Neural progenitor cell (in vitro differentiated cells): ENCODE results near the gene CFAP61. TPM values are rescaled to one million over a fixed set of nuclear protein-coding genes. Genes with fewer than 3 reads are reported as not detected.
"Not testable (repeated sequence)": the region's sequence is repeated elsewhere in the genome, so short reads cannot be mapped to it uniquely, and the experiment has no call there.

ENCODE experiments used
- DNase-seq: peaks from one replicate; pipeline ENCODE4 v3.0.0-alpha.2; 2016; ENCODE audit warnings: low spot score
- H2AFZ ChIP-seq: fragments of 200-600 bp; sonication (generic); replicated peaks from 2 replicates; pipeline ENCODE4 v1.6.1; 2016; ENCODE audit warnings: antibody characterized with exemption
- H3F3A ChIP-seq: fragments of 200-600 bp; sonication (generic); 2 replicates; pipeline ENCODE4 v1.6.1; 2016; ENCODE audit warnings: antibody characterized with exemption, low read depth
- H3K27ac ChIP-seq: fragments of 200-600 bp; sonication (generic); 2 replicates; pipeline ENCODE4 v1.5.1; 2016; ENCODE audit warnings: mild to moderate bottlenecking
- H3K27me3 ChIP-seq: fragments of 200-600 bp; sonication (generic); 2 replicates; pipeline ENCODE4 v1.6.1; 2016; ENCODE audit warnings: mild to moderate bottlenecking, moderate library complexity
- H3K36me3 ChIP-seq: fragments of 200-600 bp; sonication (generic); 2 replicates; pipeline ENCODE4 v1.5.1; 2016
- H3K4me1 ChIP-seq: fragments of 200-600 bp; sonication (generic); 2 replicates; pipeline ENCODE4 v1.6.1; 2016; ENCODE audit warnings: mixed run types
- H3K4me2 ChIP-seq: fragments of 200-600 bp; sonication (generic); 2 replicates; pipeline ENCODE4 v1.6.1; 2016
- H3K4me3 ChIP-seq: fragments of 200-600 bp; sonication (generic); 2 replicates; pipeline ENCODE4 v1.5.1; 2016
- H3K79me2 ChIP-seq: fragments of 200-600 bp; sonication (generic); 2 replicates; pipeline ENCODE4 v1.6.1; 2016; ENCODE audit warnings: low read depth
- H3K9ac ChIP-seq: fragments of 200-600 bp; sonication (generic); 2 replicates; pipeline ENCODE4 v1.6.1; 2016
- H3K9me3 ChIP-seq: fragments of 200-600 bp; sonication (generic); 2 replicates; pipeline ENCODE4 v1.5.1; 2016; ENCODE audit warnings: low read depth
- H4K20me1 ChIP-seq: fragments of 200-600 bp; sonication (generic); 2 replicates; pipeline ENCODE4 v1.6.1; 2016; ENCODE audit warnings: low read depth
- H3K27ac Mint-ChIP-seq: 3 replicates; pipeline ENCODE4 v1.8.0; 2021; ENCODE audit warnings: mixed read lengths
- H3K27me3 Mint-ChIP-seq: 2 replicates; pipeline ENCODE4 v1.8.0; 2022; ENCODE audit warnings: low read depth, mild to moderate bottlenecking, inconsistent platforms, moderate library complexity, mixed read lengths; ENCODE audit not compliant: insufficient read depth
- H3K36me3 Mint-ChIP-seq: 3 replicates; pipeline ENCODE4 v1.8.0; 2021; ENCODE audit warnings: mixed read lengths
- H3K4me1 Mint-ChIP-seq: 3 replicates; pipeline ENCODE4 v1.8.0; 2021; ENCODE audit warnings: mixed read lengths
- H3K4me3 Mint-ChIP-seq: 3 replicates; pipeline ENCODE4 v1.8.0; 2021; ENCODE audit warnings: mild to moderate bottlenecking, moderate library complexity, mixed read lengths
- H3K9me3 Mint-ChIP-seq: 3 replicates; pipeline ENCODE4 v1.8.0; 2020; ENCODE audit warnings: mixed read lengths
- EZH2 ChIP-seq: fragments of 200-600 bp; sonication (generic); IDR thresholded peaks from 2 replicates; pipeline ENCODE4 v1.6.1; 2017; ENCODE audit warnings: antibody characterized with exemption, mild to moderate bottlenecking, moderate library complexity
- EZH2phosphoT487 ChIP-seq: fragments of 200-600 bp; sonication (generic); IDR thresholded peaks from 2 replicates; pipeline ENCODE4 v1.6.1; 2017; ENCODE audit warnings: antibody characterized with exemption
- total RNA-seq: library from RNA; depleted of rRNA; stranded (reverse); fragments of >200 nt; gene quantifications from 2 replicates; pipeline ENCODE4 v1.2.3, GENCODE V29; 2015; ENCODE audit warnings: low replicate concordance
- TF ChIP-seq, protein P1 (sequence below): fragments of 200-600 bp; sonication (generic); IDR thresholded peaks from 2 replicates; pipeline ENCODE4 v1.5.1; 2017; ENCODE audit warnings: antibody characterized with exemption, mild to moderate bottlenecking

CFAP61 gene
- total RNA-seq, 1 donor from 2014 or later = not detected

DNA sequence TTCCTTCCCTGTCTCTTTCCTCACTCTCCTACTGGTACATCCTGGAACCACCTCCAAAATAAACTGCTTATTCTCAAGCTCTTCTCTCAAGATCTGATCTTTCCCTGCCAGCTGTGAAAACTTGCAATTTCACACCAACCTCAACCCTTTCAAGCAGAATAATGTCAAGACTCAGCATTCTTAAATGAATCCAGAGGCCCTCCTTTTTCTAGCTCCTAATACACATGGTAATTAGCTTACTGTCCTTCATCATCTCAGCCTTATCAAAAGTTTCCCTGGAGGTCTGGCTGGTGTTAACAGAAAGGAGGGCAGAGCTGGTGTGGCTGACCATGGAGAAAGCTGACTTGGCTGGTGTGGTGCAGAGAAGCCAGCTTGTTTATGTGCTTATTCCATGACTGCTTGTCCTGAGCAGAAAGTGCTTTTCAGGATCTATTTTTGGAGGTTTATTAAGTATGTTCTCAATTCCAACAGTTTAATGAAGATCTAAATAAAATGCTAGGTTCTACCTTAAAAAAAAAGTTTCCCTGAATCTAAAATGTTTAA is 50.5 kb downstream of the CFAP61 start:
- Mint-ChIP-seq H3K9me3 (no peaks in the 10 kb centered on the region), H3K4me1 (peaks cover 11% of the 10 kb centered on the region), H3K27ac (no peak overlapping the region), H3K4me3 (no peak overlapping the region), H3K36me3 (peaks cover 1% of the 10 kb centered on the region), H3K27me3 (no peaks in the 10 kb centered on the region)
- H3K27ac ChIP-seq = no peak overlapping the region
- H4K20me1 ChIP-seq = no peaks in the 10 kb centered on the region
- no peak for DNase-seq
- no peak overlapping the region for H3K4me3 ChIP-seq
- H3K79me2 ChIP-seq = no peaks in the 10 kb centered on the region
- H3K4me2 ChIP-seq = no peak overlapping the region
- no peaks in the 10 kb centered on the region for H3K27me3 ChIP-seq
- no peaks in the 10 kb centered on the region for H3F3A ChIP-seq
- H3K4me1 ChIP-seq = no peaks in the 10 kb centered on the region
- H3K9ac ChIP-seq = no peak overlapping the region
- H3K9me3 ChIP-seq = no peaks in the 10 kb centered on the region
- peak overlapping the region; percentile 9 for H2AFZ ChIP-seq
- no peaks in the 10 kb centered on the region for H3K36me3 ChIP-seq
- TF ChIP-seq EZH2 (no peak), EZH2phosphoT487 (no peak)
- TF ChIP-seq, protein P1, sequence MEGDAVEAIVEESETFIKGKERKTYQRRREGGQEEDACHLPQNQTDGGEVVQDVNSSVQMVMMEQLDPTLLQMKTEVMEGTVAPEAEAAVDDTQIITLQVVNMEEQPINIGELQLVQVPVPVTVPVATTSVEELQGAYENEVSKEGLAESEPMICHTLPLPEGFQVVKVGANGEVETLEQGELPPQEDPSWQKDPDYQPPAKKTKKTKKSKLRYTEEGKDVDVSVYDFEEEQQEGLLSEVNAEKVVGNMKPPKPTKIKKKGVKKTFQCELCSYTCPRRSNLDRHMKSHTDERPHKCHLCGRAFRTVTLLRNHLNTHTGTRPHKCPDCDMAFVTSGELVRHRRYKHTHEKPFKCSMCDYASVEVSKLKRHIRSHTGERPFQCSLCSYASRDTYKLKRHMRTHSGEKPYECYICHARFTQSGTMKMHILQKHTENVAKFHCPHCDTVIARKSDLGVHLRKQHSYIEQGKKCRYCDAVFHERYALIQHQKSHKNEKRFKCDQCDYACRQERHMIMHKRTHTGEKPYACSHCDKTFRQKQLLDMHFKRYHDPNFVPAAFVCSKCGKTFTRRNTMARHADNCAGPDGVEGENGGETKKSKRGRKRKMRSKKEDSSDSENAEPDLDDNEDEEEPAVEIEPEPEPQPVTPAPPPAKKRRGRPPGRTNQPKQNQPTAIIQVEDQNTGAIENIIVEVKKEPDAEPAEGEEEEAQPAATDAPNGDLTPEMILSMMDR = no peak

DNA sequence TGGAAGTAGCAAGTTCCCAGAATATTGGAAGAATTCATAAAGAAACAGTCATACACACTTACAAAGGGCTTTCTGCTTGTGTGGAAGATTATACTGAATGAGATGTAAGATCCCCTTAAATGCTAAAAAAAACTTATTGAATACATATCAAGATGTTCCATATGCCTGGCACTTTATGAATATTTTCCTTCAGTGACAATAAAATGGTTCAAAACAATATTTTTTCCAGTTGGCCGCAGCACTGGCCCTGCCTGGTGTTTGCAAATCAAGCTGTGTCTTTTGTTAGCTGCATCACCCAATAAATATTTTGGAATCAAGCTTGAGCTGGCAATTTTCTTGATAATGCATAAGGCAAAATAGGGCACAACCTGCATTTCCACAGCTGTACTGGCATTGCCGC is 51.2 kb downstream of the CFAP61 start:
- H3K36me3 ChIP-seq = no peaks in the 10 kb centered on the region
- Mint-ChIP-seq H3K4me1 (peaks cover 11% of the 10 kb centered on the region), H3K36me3 (peaks cover 1% of the 10 kb centered on the region), H3K27ac (no peak overlapping the region), H3K9me3 (no peaks in the 10 kb centered on the region), H3K27me3 (no peaks in the 10 kb centered on the region), H3K4me3 (no peak overlapping the region)
- H3K4me1 ChIP-seq = no peaks in the 10 kb centered on the region
- no peak for DNase-seq
- no peaks in the 10 kb centered on the region for H4K20me1 ChIP-seq
- H3K4me3 ChIP-seq = no peak overlapping the region
- no peak overlapping the region for H3K9ac ChIP-seq
- H3F3A ChIP-seq = no peaks in the 10 kb centered on the region
- H3K79me2 ChIP-seq = no peaks in the 10 kb centered on the region
- TF ChIP-seq EZH2 = no peak
- no peak for TF ChIP-seq EZH2phosphoT487
- TF ChIP-seq, protein P1 = no peak
- no peak overlapping the region for H2AFZ ChIP-seq
- no peak overlapping the region for H3K4me2 ChIP-seq
- H3K9me3 ChIP-seq = no peaks in the 10 kb centered on the region
- H3K27ac ChIP-seq = no peak overlapping the region
- H3K27me3 ChIP-seq = no peaks in the 10 kb centered on the region

DNA sequence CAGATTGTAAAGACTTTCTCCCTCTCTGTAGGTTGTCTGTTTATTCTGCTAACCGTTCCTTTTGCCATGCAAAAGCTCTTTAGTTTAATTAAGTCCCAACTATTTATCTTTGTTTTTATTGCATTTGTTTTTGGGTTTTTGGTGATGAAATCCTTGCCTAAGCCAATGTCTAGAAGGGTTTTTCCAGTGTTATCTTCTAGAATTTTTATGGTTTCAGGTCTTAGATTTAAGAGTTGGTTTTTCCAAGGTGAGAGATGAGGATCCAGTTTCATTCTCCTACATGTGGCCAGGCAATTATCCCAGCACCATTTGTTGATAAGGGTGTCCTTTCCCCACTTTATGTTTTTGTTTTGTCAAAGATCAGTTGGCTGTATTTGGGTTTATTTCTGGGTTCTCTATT is 70.9 kb downstream of the CFAP61 start:
- H3K36me3 Mint-ChIP-seq, H4K20me1 ChIP-seq, H3K79me2 ChIP-seq, H3K9me3 ChIP-seq, H3K4me2 ChIP-seq, H3K27me3 Mint-ChIP-seq, DNase-seq, H3K27ac Mint-ChIP-seq, H3K4me3 ChIP-seq, H3K9ac ChIP-seq, H3F3A ChIP-seq, H3K36me3 ChIP-seq, H3K27me3 ChIP-seq, H3K4me3 Mint-ChIP-seq, H3K27ac ChIP-seq, H2AFZ ChIP-seq, H3K4me1 Mint-ChIP-seq, H3K4me1 ChIP-seq: not testable (repeated sequence)
- peaks cover 17% of the 10 kb centered on the region for H3K9me3 Mint-ChIP-seq

DNA sequence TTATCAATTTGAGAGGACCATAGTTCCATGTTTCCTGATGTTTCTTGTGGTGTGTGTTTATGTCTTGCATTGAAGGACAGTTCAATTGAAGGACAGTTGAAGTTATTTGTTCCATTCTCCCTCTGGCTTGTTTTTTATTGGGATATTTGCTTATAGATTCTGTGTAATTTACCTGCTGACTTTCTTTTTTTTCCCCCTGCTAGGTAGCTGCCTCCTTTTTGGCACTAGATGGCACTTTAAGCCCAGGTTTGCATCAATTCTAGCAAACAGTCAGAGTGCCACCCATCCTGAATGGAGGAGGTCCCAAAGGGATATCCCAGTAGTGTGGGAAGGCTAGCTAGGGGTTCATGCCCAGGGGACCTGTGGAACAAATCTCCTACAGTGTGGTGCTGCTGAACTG is 78.1 kb downstream of the CFAP61 start:
- Histone ChIP-seq H2AFZ (no peak overlapping the region), H3K4me2 (no peak overlapping the region), H3K36me3 (peaks cover 8% of the 10 kb centered on the region), H3K4me3 (no peak overlapping the region), H3K4me1 (no peaks in the 10 kb centered on the region), H3K9me3 (peaks cover 4% of the 10 kb centered on the region), H3F3A (no peaks in the 10 kb centered on the region), H3K79me2 (no peaks in the 10 kb centered on the region), H3K27ac (no peak overlapping the region), H3K9ac (no peak overlapping the region), H3K27me3 (no peaks in the 10 kb centered on the region), H4K20me1 (no peaks in the 10 kb centered on the region)
- Mint-ChIP-seq H3K4me1 (no peaks in the 10 kb centered on the region), H3K36me3 (peaks cover 2% of the 10 kb centered on the region), H3K9me3 (peaks cover 20% of the 10 kb centered on the region), H3K4me3 (no peak overlapping the region), H3K27ac (no peak overlapping the region), H3K27me3 (no peaks in the 10 kb centered on the region)
- TF ChIP-seq, protein P1 = peak; percentile 69
- TF ChIP-seq EZH2phosphoT487 (no peak), EZH2 (no peak)
- DNase-seq = peak; percentile 58
